Activated CD4-positive, CD25-positive, alpha-beta regulatory T cell treated with anti-CD3 and anti-CD28 coated beads, Interleukin-2, amount 50 U/mL, for 72 hours (primary cell): ENCODE results near the gene PARD3B.

Source experiments
- DNase-seq: peaks from one replicate; pipeline ENCODE4 v3.0.0; 2021

Gene PARD3B

DNA sequence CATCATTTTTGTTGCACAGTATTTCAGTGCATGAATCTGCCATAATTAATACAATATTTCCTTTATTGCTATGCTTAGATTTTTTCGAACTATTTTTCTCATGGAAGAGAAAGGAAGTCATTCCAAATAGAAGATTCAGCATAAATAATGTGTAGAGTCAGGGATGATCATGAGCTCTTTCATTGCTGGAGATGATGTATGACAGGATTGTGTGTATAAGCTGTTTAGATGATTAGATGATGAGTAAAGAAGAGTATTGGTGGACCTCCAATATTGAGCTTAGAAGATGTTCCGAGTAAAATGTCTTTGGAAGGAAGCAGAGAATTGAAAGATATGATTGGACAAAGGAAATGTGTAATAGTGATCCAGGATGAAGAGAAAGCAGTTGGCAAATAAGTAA, 364.5 kb downstream of the PARD3B start:
- no peak for DNase-seq

DNA sequence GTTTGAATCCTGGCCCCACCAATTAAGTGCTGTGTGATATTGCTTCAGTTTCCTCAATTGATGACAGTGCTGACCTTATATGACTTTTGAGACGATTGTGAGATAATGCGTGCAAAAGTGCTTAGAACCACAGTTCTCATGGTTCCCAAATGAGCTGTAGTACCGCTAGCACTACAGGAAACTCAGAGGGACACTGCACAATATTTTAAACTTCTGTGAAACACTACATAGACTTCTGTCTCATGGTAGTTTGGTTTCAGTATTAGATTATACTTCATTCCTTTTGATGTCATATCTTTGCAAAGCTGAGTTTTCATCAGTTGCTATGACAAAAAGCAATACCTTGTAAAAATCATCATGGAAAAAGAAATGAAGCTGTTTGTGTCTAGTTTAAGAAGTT, 368.0 kb downstream of the PARD3B start:
- no peak for DNase-seq

DNA sequence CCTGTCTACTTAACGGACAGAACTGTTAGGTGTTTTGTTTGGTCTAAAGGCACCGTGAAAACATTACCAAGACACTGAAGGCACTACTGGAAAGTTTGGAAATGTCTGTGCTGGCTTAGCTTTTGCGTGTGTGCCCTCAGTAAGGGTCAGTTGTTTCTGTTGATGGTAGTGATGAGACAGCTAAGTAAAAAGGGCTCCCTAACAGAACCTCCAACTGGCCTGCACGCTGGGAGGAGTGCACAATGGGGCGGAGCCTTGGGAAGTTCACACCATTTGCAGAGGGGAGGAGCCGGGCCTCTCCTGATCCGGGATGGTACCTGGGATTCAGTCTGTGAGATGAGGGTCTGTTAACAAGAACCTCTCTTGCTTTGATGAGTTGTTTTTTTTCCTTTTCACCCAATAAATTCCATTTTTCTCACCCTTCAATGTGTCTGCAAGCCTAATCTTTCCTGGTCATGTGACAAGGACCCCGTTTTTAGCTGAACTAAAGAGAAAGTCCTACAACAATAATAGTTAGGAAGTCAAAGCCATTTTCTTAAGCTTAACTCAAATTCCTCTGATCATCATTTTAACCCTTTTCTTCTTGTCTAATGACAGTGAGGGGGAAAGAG, 368.7 kb downstream of the PARD3B start:
- DNase-seq: no peak

DNA sequence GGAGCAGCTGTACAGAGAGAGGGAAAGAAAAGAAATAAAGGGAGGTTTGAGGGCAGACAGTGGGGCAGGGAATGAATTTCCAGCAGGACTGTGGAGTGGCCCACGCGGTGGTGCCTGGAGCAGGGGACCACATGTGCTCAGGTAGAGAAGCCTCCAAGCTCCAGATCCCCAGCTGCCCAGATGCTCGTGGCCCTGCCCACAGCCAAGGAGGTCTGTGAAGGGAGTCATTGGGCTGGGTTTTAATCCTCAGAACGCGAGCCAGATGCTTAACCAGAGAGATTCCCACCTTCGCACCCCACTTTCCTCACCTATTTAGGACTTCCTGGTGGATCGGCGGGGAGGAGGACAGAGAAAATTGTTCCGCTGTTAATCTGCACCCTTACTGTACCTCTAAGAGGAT, 369.4 kb downstream of the PARD3B start:
- no peak for DNase-seq

DNA sequence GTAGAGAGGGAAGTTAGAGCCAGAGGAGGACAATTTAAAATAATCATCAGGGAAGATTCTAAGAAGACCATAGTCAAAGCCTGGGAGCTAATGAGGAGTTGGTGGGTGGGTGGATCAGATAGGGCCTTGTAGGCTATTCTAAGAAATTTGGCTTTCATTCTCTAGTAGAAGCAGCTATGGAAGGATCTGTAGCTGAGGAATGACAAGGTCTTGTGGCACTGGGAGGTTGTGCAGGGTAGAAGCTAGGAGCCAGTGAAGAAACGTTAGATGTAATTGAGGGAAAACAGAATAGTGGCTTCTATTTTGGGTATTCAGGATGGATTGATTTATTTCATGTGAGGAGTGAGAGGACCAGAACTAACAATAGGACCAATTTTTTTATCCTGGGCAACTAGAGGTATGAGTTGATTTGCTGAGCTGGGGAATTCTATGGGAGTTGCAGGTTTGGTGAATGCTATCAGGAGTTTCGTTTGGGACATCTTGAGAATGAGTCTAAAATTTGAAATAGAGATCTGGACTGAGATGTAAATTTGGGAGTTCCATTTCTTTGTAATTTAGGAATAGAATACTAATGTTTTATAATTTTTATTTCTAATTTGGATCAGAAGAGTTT, 371.9 kb downstream of the PARD3B start:
- no peak for DNase-seq

DNA sequence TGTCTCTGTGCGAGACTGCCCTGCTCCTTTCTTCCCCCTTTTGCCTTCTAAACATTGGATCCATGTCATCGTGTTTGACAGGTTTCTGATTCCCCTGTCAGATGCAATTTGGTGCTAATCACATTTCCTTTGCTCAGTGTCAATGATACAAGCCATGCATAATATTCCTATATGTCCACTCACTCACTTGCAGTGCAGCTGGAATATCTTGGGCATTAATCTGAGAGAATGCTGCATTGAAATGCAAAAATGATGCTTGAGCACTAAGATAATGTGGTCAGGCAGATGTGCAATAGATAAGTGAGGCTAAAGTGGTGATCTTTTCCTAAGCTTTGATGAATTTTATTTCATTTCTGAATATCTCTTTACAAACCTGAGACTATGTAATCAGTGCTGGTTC, 375.5 kb downstream of the PARD3B start:
- DNase-seq: no peak

DNA sequence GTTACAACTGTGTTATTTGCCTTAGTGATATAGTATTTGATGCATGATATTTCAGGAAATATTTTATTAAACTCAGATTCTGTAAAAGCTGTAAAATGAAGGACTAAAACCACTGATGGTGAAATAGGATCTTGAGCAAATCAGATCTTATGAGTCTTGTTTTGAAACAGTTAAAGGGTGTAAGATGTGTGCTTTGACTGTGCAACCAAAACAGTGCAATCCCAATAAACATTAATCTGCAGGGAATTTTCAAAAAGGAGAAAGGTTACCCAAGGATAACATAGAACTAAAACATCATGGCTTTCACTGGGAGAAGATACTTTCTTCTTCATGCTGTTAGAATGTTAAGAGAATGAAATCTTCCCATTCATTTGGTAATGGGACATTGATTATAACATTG, 378.7 kb downstream of the PARD3B start:
- DNase-seq: no peak

DNA sequence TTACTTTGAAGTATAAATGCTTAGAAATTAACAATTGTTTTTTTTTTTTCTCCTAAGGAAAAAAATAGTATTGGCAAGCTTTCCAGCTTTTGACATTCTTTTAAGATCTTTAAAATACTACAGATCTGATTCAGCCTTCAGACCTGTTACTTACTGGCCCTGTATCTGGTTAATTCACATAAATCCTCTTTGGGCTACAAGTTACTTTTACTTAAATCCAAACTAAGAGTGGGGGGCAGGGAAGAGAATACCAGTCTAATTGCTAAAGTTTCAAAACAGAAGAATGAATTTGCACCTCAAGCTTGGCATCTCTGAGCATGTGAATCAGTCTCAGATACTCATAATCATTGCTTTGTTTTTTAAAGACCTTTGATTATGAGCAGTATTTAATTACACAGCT, 386.3 kb downstream of the PARD3B start:
- DNase-seq: no peak

DNA sequence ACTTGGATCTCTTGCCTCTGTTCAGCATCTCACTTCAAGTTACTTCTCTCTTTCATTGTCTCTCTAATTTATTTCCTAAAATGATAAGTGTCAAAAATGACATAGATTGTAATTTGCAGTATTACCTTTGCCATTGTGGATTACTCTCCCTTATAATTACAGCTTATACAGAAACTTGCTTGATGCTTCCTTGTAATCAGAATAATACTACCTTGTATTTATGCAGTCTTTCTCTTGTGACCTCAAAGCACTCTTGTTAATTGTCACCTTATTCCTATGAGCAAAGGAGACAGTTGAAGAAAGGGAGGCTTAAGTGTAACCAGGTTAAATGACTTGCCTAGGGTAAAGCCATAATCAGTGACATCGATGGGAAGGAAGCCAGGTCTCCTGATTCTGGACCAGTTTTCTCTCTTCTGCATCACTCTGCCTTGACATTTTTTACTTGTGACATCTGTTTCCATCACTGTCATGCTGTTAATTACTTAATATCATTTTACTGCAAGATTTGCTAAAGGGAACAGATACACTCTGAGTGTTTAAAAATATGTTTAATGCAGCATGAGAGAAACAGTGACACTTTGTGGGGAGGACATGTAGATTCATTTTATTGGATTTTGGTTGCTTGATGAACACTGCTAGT, 388.6 kb downstream of the PARD3B start:
- no peak for DNase-seq

DNA sequence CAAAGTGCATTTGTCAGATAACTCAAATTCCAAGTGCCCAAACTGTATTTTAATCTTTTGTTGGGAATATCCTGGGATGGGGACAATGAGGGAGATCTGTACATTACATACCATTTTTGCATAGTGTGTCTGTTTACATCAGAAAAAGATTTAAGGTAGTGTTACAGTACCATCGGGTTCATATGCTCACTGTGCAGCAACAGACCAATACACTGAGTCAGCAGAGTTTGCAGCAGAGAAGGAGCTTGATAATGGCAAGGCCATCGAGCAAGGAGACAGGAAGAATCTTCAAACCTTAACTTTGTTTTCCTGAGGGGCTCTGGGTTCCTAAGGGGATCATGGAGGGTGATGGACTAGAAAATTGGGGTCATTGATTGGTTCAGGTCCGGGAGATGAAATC, 399.7 kb downstream of the PARD3B start:
- no peak for DNase-seq

DNA sequence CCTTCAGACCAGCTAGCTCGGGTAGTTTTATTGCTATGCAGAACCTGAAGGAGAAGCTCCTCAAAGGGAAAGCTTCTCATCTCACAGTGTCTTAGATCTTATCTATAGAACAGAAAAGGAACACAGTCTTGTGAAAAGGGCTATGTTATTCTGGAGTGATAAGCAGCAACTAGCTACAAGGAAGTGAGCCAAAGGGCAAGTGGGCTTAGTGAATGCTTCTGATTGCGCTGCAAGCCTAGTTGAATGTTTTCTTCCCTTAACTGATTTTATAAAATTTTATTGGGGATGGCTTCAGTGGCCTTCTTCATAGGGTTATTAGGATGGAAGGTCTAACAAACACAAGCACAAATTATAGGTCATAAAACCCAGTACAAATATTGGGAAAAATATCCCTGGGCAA, 400.1 kb downstream of the PARD3B start:
- no peak for DNase-seq

DNA sequence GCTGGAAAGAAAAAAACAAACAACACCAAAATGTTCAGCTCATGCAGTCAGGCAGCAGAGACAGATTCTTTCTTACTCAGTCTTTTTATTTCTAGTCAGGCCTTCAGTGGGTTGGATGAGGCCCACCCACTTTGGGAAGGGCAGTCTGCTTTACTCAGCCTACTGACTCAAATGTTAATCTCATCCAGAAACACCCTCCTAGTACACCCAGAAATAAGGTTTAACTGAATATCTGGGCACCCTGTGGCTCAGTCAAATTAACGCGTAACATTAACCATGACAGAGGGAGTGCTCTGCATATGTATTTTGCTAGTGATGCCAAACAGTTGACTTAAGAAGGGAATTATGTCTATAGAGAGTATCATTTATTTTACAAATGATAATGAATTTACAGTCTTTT, 401.6 kb downstream of the PARD3B start:
- no peak for DNase-seq

DNA sequence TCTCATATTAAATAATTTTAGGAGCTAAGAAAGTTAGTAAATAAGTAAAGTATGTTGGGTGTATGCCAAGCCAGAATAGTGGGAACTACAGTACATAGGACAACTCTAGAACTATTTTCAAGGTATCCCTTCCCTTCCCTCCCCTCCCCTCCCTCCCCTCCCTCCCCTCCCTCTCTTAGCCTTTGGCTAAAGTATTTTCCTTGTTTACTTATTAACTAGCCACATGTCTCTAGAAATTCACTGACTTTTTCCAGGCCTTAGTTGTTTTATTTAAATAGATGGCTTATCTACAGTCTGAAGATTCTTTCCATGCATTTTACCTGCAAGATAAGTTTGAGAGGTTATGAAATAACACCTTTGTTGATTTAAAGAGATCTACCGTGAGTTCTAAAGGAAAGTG, 402.1 kb downstream of the PARD3B start:
- no peak for DNase-seq

DNA sequence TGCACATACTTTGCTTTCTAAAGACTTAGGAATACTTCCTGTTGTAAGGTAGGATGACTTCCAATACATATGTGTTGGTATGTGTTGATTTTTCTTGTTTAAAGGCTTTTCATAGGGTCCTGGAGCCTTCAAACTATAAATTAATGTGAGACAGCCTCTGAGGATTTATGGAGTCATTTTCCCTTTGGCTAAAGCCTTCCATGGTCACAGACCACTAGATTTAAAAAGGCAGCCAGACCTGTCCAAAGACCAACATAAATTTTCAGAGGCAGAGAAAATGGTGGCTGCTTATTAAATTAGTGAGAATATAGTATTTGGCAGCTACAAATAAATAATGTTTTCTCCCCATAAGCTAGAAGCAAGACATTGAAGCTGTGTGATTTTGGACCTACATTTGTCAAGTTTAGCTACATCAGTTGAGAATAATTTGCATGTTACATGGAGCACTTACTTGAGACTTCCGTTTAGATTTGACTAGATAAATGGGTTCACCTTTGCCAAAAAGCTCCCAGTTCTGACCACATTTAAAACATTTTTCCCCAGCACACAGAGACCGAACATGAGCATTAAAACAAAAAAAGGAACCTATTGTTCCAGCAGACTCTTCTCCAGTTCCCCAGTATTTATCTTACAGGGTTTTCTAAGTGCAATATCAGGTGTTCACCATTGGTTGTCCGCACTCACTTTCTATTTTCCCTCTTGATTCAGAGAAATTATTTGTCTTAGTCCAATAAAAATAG, 402.9 kb downstream of the PARD3B start:
- no peak for DNase-seq

DNA sequence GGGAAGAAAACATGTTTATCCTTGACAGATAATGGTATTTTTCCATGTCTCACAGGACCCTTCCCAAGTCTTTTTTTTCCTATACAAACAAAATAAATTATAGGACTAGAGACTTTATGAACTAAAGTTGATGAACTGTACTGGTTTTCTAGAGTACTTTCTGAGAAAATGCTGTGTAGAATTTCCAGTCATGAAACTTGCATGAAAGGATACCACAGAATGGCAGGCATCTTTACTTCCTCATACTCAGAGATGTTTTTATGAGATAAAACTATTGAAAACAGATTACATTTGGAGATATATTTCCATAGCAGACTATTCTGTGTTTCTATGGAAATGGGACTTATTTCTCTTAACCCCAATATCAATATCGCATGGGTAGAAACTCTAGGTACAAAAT, 403.5 kb downstream of the PARD3B start:
- no peak for DNase-seq

DNA sequence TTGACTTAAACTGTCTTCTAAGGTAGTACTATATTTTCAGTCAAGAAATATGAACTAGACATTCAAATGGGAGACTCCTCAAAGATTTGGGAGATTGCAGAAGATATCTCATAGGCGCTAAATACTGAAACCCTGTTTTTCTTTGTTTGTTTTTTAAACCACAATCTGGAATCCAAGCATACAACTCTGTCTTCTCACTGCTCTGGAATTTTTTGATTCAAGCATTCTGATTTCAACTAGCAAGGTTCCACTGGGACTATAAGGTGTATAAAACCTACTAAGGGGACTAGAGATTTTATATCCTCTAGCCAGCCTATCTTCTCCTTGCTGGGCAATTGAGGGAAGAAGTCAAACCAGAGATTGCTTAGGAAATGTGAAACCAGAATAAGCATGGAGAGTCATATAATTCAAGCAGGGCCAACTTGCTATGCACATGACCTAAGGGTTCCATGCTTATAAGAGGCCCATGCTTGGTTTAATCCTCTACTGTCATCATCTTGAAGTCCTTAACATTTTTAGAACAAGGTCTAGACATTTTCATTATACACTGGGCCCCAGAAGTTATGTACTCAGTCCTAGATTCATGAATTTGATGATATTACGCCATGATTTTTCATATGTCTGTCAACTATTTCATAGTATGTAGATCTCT, 405.5 kb downstream of the PARD3B start:
- DNase-seq: no peak

DNA sequence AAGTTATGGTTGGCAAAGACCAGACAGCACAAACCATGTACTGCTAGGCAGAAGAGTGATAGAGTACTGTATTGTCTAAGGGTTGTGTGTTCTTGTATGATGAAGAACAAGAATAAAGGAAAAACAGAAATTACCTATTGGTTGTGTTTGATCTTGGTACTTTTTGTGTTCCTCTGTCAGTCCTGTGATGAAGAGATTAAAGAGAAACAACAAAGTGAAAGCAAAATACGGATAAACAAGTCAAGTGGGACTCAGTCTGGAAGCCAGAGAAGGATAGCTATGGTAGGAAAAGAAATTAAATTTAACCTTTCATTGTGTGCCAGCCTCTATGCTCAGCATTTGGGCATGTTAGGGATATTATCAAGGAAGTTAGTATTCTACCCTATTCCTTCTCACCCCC, 413.1 kb downstream of the PARD3B start:
- no peak for DNase-seq

DNA sequence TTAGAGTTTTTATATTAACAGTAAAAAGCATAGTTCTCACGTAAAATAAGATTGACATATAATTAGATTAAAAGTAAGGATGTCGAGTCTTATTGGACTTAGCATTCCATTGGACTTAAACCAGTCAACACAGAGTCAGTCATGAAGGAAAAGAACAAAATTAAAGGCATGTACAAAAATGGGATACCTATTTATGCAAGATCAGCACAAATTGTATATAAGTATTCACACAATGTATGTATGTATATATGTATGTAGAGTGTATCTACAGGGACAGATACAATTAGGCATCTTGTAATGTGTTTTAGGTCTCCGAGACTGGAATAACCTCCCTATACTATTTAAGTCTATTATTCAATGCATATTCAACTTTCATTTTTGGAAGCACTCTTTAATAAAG, 419.1 kb downstream of the PARD3B start:
- DNase-seq: no peak

DNA sequence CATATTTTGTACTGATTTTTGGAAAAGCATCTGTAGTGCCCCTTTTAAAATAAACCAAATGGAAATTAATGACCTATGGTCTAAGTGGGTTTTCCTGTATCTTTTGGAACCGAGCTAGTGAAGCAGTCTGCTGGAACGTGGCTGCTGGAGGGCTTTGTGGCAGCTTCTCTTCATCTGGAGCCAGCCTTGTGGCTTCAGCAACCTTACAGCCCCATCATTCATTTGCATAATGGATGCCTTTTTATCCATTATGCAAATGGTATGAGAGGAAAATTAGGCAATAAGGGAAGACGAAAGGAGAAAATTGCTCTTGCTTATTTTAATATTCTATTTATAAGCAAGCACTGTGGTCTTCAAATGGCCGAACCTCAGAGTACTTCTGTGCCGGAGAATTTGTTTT, 421.0 kb downstream of the PARD3B start:
- no peak for DNase-seq

DNA sequence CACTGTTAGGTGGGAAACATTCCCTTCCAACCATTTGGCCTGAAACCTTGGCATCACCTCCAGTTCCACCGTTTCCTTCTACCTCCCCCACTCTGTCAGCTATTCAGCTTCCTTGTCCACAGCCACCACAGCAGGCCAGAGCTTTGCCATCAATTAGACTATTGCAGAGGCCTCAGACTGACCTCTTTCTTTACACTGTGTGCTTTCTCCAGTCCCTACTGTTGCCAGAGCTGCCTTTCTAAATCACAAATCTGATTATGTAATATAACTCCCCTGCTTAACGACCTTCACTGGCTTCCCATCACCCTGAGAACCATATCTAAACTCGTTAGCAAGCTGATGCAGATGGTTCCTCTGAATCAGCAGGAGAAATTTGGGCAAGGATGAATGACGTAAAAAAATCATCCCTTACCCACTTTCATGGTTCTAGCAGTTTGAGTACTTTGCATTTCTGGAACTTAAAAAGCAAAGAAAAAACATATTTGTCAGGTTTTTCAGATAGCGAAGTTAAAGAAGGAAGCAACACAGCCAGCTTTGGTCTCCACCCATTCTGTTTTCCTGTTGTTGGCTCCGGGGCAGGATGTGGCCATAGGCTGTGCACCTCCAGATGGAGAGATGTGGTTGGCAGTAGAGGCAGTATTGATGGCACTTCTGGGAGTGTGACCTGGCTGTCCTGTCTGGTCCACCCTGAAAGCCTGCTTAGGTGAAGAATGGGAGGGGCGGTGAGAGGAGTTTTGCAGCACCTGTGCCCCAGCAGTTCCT, 422.1 kb downstream of the PARD3B start:
- peak; percentile 37 for DNase-seq

DNA sequence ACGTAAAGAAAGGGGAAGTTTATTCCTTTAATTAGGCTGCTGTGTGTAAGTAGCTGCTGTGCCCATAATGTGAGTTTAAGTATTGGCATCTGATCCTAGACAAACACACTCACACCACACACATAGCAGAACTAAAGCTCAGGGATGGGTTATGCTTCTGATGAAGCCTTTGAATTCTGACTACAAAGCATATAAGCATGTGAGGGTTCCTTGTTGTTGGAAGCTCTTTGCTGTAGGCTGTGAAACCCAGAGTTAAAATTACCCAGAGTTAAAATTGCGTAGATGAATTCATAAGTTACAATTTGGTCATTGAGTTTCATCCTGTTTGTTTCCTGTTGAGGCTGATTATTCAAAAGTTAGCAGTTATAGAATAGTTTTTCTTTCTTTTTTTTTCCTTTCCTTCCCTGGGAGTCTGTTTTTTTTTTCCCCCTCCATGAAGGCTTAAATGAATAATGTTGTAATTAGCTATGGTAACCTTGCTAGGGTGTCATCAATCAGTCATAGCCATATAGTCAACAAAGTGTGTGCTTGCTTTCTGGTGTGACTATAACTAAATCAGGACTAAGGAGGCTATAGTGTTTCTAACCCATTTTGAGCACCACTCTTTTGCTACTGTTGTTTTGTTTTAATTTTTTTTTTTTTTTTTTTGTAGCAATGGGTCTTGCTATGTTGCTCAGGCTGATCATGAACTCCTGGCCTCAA, 426.1 kb downstream of the PARD3B start:
- DNase-seq: no peak

DNA sequence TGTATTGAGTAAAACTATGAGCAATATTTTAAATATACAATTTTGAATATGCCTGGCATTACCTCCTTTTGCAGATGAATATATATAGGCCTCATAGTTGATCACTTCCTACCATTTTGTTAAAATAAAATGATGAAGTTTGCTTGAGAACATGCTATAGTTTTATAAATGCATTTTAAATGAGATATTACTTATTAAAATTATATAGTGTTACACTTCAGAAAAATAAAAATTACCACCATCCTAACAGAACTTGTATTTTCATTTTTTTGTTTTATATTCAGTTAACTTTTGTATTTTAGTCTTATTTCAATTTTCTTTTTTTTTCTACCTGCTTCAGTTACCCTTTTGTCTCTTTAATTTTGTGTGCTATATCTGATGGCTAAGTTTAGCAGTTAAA, 426.9 kb downstream of the PARD3B start:
- DNase-seq: no peak
